Measurements from ENCODE around the gene OR51B2.
"Not testable (repeated sequence)": the region's sequence is repeated elsewhere in the genome, so short reads cannot be mapped to it uniquely, and the experiment has no call there.

The OR51B2 gene

GRCh38 chr11:5310423-5310822 is 13.7 kb downstream of the OR51B2 start:
- no peak for DNase-seq (ENCODE audit: low read depth, low spot score)

GRCh38 chr11:5307256-5308019 is 16.7 kb downstream of the OR51B2 start:
- DNase-seq (ENCODE audit: low read depth, low spot score): no peak

GRCh38 chr11:5304046-5304445 is 20.1 kb downstream of the OR51B2 start:
- no peak for DNase-seq (ENCODE audit: low read depth, low spot score)

DNA sequence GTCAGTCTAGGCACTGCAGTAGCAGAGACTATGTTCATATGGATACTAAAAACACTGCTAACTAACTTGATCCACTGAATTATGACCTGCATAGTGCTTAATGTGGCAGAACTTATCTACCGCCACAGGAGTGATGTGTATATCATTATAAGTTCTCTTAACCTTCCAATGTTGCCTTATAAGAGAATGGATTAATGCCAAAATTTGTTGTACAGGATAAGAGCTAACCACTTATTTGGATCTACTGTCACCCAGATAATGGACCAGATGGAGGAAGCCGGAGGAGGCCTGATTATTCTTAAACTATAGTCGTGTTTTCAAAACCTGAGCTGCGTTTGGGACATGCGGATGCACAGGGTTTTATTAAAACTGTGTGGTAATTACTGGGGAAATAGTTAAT is 20.5 kb downstream of the OR51B2 start:
- DNase-seq (ENCODE audit: low read depth, low spot score): no peak

- DNase-seq (ENCODE audit: low read depth, low spot score): no peak
Observed at GRCh38 chr11:5301846-5302245, 22.3 kb downstream of the OR51B2 start, which contains the start of gene OR51B4. OR51B4 (minus strand) TSS chr11:5301946; CDS start chr11:5301946, 0 bp downstream.

DNA sequence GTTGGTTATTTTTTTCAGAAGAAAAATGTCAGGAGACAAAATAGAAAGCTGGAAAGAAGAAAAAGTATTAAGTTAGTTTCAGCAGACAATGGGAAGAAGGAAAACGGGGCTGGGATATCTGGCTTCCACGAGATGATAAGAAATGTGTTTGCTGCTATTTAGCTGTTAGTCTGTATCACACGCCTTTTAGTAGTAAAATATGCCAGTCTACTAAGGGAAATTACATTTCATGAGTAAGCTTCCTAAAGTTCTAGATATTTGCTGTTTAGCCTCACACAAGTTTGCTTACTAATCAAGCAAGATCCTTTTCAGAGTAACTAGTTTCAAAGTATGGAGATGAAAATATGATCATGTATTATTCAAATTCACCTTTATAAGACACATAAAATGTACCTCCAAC is 23.8 kb downstream of the OR51B2 start:
- no peak for DNase-seq (ENCODE audit: low read depth, low spot score)

DNA sequence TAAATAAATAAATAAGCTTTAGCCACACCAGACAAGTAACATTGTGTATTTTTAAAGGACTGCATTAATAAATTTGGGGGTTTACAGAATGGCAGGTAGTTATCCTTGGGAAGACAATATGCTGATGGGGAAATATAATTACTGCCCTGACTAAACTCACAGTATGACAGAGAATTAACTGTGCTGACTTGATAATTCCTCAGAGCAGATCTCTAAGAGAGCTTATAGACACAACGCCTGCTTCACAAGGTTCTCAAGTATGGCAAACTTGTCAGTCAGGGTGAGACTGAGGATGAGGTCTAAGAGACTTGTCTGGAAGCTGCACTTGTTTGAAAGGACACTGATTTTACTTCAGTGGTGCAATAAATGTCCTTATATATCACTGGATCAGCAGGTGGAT is 25.6 kb downstream of the OR51B2 start:
- DNase-seq (ENCODE audit: low read depth, low spot score): no peak

DNA sequence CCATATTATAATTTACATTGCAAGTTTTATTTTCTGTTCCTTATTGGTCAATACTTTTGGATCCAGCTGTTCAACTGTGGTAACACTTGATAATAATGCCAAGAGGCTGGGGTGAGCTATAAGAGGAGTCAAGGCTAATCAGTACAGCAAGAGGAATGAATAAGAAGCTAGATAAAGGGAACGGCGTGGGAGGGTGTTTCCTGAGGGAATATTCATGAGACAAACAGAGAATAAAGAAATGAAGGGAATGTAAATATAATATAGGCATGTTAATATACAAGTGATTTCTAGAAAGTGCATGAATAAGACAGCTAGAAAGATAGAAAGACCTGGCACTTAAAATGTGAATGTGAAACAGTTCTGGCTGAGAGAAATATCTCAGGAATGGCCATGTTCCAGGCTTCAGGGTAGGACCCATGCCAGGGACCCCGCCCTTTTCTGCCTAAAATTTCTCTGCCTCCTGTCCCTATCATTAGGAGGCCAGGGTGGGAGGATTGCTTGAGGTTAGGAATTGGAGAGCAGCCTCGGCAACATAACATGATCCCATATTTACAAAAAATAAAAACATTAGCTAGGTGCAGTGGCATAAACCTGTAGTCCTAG is 26.3 kb downstream of the OR51B2 start:
- DNase-seq (ENCODE audit: low read depth, low spot score): no peak

DNA sequence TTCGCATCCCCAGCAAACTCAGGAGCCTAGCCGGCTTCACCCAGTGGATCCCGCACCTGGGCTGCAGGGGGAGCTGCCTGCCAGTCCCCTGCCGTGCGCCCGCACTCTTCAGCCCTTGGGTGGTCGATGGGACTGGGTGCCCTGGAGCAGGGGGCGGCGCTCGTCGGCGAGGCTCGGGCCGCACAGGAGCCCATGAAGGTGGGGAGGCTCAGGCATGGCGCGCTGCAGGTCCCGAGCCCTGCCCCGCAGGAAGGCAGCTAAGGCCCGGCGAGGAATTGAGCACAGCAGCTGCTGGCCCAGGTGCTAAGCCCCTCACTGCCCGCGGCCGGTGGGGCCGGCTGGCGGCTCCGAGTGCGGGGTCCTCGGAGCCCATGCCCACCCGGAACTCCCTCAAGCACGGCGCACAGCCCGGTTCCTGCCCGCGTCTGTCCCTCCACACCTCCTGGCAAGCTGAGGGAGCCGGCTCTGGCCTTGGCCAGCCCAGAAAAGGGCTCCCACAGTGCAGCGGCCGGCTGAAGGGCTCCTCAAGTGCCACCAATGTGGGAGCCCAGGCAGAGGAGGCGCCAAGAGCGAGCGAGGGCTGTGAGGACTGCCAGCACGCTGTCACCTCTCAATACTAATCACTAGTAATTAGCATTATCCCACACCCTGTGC is 29.6 kb downstream of the OR51B2 start:
- not testable (repeated sequence) for DNase-seq (ENCODE audit: low read depth, low spot score)

DNA sequence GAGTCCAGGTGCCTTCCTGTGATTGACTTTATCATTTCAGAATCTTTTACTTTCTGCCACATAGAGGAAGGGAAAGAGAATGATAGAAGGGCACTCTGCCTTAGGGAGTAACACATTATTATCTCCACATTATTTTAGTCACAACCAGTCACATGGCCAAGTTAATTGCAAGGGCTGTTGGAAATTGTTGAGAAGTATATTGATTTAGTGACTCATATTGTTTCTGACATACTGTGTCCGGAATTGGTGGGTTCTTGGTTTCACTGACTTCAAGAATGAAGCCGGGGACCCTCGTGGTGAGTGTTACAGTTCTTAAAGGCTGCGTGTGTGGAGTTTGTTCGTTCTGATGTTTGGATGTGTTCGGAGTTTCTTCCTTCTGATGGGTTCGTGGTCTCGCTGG is 31.1 kb downstream of the OR51B2 start:
- no peak for DNase-seq (ENCODE audit: low read depth, low spot score)

DNA sequence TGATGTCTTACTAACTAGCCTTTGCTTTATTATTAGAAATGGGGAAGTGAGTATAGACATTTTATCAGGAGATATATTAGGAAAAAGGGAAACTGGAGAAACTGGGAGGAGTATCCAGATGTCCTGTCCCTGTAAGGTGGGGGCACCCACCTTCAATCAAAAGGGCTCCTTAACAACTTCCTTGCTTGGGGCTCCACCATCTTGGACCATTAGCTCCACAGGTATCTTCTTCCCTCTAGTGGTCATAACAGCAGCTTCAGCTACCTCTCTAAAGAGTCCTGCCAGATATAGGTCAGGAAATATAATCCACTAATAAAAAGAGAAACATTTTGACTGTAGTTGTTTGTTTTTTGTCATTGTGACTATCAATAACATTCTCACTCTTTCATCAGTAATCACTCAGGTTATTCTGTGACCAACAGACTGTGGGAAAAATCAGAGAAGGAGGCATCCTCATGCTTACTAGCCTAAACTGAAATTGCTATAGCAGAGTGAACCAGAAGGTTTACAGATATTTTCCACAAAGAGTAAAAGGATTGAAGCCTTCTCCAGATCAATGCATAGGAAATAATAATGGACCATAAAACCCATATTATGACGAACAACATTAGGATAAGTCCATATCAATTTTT is 32.8 kb downstream of the OR51B2 start:
- no peak for DNase-seq (ENCODE audit: low read depth, low spot score)

DNA sequence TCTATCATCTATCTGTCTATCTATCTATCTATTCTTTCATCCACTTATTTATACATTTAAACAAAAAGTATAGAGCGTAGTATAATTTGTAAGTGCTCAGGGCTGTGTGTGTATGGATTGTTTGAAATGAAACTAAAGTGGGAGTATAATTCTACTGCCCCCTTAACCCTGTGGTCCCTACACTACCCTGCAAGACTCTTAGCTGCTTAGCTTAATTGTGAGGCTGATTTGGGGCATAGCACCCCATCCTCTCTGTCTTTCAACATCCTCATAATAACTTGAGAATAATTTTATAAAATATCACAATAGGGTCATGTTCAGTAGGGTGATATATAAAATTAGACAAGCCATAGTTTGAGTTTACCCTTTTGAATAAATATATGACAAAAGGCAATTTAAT is 34.0 kb downstream of the OR51B2 start:
- no peak for DNase-seq (ENCODE audit: low read depth, low spot score)

- DNase-seq (ENCODE audit: low read depth, low spot score): no peak
Observed at GRCh38 chr11:5289696-5290095, 34.4 kb downstream of the OR51B2 start.

DNA sequence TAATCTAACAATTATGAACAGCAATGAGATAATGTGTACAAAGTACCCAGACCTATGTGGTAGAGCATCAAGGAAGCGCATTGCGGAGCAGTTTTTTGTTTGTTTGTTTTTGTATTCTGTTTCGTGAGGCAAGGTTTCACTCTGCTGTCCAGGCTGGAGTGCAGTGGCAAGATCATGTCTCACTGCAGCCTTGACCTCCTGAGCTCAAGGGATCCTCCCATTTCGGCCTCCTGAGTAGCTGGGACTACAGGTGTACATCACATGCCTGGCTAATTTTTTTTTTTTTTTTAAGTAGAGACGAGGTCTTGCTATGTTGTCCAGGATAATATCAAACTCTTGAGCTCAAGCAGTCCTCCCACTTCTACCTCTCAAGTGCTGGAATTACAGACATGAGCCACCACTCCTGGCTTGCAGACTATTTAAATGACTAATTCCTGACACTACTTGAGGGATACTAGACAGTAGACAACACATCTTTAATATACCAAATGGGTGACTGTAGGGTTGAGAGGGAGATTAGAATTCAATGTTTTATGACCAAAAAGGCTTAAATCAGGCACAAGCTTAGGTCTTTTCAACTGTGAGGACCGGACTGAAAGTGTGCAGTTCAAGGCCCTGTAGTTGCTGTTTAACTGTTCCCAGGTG is 35.1 kb downstream of the OR51B2 start:
- no peak for DNase-seq (ENCODE audit: low read depth, low spot score)

- no peak for DNase-seq (ENCODE audit: low read depth, low spot score)
Observed at GRCh38 chr11:5288108-5288905, 35.8 kb downstream of the OR51B2 start.

DNA sequence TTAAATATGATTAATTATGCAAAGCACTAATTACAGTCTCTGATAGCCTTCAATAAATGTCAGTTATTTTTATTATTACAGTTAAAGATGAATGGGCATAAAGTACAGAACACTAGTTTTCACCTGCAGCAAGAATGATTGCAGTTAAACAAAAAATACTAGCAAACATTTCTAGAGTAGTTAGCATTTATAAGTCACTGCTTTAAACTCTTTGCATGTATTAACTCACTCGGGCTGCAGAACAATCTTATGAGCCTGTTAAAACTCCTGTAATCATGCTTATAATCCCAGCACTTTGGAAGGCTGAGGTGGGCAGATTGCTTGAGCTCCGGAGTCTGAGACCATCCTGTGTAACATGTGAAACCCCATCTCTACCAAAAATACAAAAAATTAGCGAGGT is 37.2 kb downstream of the OR51B2 start:
- DNase-seq (ENCODE audit: low read depth, low spot score): no peak

- DNase-seq (ENCODE audit: low read depth, low spot score): no peak
Observed at GRCh38 chr11:5286351-5286750, 37.7 kb downstream of the OR51B2 start.

- no peak for DNase-seq (ENCODE audit: low read depth, low spot score)
Observed at GRCh38 chr11:5285703-5286340, 38.3 kb downstream of the OR51B2 start.

DNA sequence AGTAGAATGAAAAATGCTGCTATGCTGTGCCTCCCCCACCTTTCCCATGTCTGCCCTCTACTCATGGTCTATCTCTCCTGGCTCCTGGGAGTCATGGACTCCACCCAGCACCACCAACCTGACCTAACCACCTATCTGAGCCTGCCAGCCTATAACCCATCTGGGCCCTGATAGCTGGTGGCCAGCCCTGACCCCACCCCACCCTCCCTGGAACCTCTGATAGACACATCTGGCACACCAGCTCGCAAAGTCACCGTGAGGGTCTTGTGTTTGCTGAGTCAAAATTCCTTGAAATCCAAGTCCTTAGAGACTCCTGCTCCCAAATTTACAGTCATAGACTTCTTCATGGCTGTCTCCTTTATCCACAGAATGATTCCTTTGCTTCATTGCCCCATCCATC is 39.5 kb downstream of the OR51B2 start:
- DNase-seq (ENCODE audit: low read depth, low spot score): no peak

DNA sequence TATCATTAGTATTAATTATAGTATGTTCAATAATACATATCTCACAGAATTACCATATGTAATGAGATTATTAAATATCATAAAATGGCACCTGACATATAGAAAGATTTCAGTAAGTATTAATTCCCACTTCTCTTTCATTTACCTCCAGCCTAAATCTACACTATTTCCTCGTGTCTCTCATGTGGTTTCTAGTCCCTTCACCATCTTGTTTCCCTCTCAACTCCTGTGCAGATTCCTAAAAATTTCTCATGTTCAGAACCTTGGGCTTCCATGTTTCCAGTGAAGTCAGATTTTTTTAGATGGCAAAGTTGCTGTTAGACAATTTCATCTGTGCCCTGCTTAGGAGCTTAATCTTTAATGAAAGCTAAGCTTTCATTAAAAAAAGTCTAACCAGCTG is 40.2 kb downstream of the OR51B2 start:
- no peak for DNase-seq (ENCODE audit: low read depth, low spot score)

DNA sequence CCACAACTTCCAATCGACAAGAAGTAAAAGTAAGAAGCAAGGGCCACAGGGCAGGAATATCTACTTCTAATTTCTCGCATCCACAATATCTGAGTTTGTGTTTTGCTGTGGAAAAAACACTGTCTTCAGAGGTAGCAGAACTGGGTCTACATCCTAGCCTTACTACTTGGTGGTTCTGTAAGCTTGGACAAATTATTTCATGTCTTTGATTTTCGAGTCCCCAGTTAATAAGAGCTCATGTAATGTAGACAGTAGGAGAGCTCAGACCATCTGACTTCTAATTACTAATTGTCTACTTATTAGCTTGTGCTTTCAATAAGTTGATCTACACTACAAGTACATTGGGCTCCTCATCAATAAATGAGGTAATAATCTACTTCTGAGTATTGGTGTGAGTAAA is 41.0 kb downstream of the OR51B2 start:
- no peak for DNase-seq (ENCODE audit: low read depth, low spot score)
